GM12878 (cell line): Measurements from ENCODE around the gene FARS2. TPM values are rescaled to one million over a fixed set of nuclear protein-coding genes. Genes with fewer than 3 reads are reported as not detected.

Experiments
- ATAC-seq: fragments of 200-7000 bp; cut with Tn5 transposase; 3 replicates; pipeline ENCODE4 v1.9.1; 2020; ENCODE audit warnings: mild to moderate bottlenecking, moderate library complexity
- BruUV-seq: library from RNA; stranded (reverse); fragments of 400-500 nt; replicated peaks from 2 replicates; lab custom pipeline; 2021; lab: Mats Ljungman, UMichigan
- CTCF ChIA-PET: fragments of 300-600 bp; sonication (Branson Sonifier 250); formaldehyde crosslinking; extraction: SDS; loops from one replicate; lab custom pipeline; 2021; ENCODE audit warnings: inconsistent platforms; lab: Yijun Ruan, JAX
- POLR2A ChIA-PET: fragments of 350-600 bp; formaldehyde crosslinking; extraction: SDS; loops from one replicate; lab custom pipeline; 2021; ENCODE audit warnings: inconsistent platforms; lab: Charles Lee
- RAD21 ChIA-PET: fragments of 300-600 bp; sonication (Branson Sonifier 250); formaldehyde crosslinking; loops from one replicate; lab custom pipeline; 2023; ENCODE audit warnings: antibody characterized with exemption; ENCODE audit not compliant: unreplicated experiment; lab: Charles Lee
- SMC1A ChIA-PET: fragments of 300-600 bp; sonication (Branson Sonifier 250); formaldehyde crosslinking; loops from one replicate; lab custom pipeline; 2023; ENCODE audit not compliant: unreplicated experiment, uncharacterized antibody; lab: Charles Lee
- DNase-seq: peaks from one replicate; pipeline ENCODE4 v3.0.0-alpha.2; 2011; ENCODE audit warnings: low read depth, low spot score
- FAIRE-seq: peaks from 3 replicates; lab custom pipeline; 2011; peaks lifted over from hg19 to GRCh38; lab: Jason Lieb, UNC
- H2AFZ ChIP-seq: 2 replicates; pipeline ENCODE4 v1.6.0; 2011; ENCODE audit warnings: low read depth, low read length, control low read depth; ENCODE audit not compliant: control insufficient read depth
- H3K27ac ChIP-seq: 2 replicates; pipeline ENCODE4 v1.5.1; 2011; ENCODE audit warnings: control low read depth; ENCODE audit not compliant: control insufficient read depth, insufficient read depth
- H3K27me3 ChIP-seq, 2 experiments: replicated peaks in 1 of 2; 2 replicates each; pipeline versions ENCODE4 v1.6.0 to v1.6.1; 2011; ENCODE audit warnings: low read length in 1 of 2; ENCODE audit not compliant: control insufficient read depth in 2 of 2, insufficient read depth in 2 of 2
- H3K36me3 ChIP-seq, 2 experiments: 2 replicates each; pipeline ENCODE4 v1.5.1; 2011; ENCODE audit warnings: low read length in 1 of 2; ENCODE audit not compliant: control insufficient read depth in 2 of 2, insufficient read depth in 2 of 2
- H3K4me1 ChIP-seq: 2 replicates; pipeline ENCODE4 v1.6.1; 2011; ENCODE audit warnings: mild to moderate bottlenecking, low read length, moderate library complexity, mixed read lengths; ENCODE audit not compliant: control insufficient read depth, insufficient read depth
- H3K4me2 ChIP-seq: 2 replicates; pipeline ENCODE4 v1.6.0; 2011; ENCODE audit warnings: control low read depth; ENCODE audit not compliant: control insufficient read depth, insufficient read depth
- H3K4me3 ChIP-seq: fragments of 200-600 bp; sonication (generic); 2 replicates; pipeline ENCODE4 v1.5.1; 2016
- H3K79me2 ChIP-seq: 2 replicates; pipeline ENCODE4 v1.6.0; 2011; ENCODE audit warnings: low read length; ENCODE audit not compliant: control insufficient read depth, insufficient read depth
- H3K9ac ChIP-seq: 2 replicates; pipeline ENCODE4 v1.8.0; 2011; ENCODE audit warnings: low read length, control low read depth, mixed read lengths; ENCODE audit not compliant: control insufficient read depth, insufficient read depth
- H3K9me3 ChIP-seq: replicated peaks from 3 replicates; pipeline ENCODE4 v1.5.1; 2011; ENCODE audit warnings: mild to moderate bottlenecking, low read length; ENCODE audit not compliant: control insufficient read depth, insufficient read depth
- H4K20me1 ChIP-seq: 2 replicates; pipeline ENCODE4 v1.6.0; 2011; ENCODE audit not compliant: control insufficient read depth, insufficient read depth
- BHLHE40 ChIP-seq, 2 experiments: fragments of 450-650 bp in 1 of 2; IDR thresholded peaks; 2 replicates each; pipeline ENCODE4 v1.6.1; 2011 to 2017; ENCODE audit warnings: low read depth in 2 of 2, borderline replicate concordance in 1 of 2, improper control_type of control experiment in 1 of 2, low read length in 1 of 2, mild to moderate bottlenecking in 1 of 2
- CHD2 ChIP-seq: IDR thresholded peaks from 2 replicates; pipeline ENCODE4 v1.6.1; 2011; ENCODE audit warnings: low read depth, low read length, improper control_type of control experiment, borderline replicate concordance
- ELK1 ChIP-seq: IDR thresholded peaks from 2 replicates; pipeline ENCODE4 v1.6.1; 2012; ENCODE audit warnings: low read depth, low read length, improper control_type of control experiment
- FOXM1 ChIP-seq: IDR thresholded peaks from 2 replicates; pipeline ENCODE4 v1.6.1; 2012; ENCODE audit warnings: low read depth, mild to moderate bottlenecking, inconsistent platforms, low read length, moderate library complexity
- JUNB ChIP-seq: IDR thresholded peaks from 2 replicates; pipeline ENCODE4 v1.6.1; 2016; ENCODE audit warnings: antibody characterized with exemption, mild to moderate bottlenecking
- MEF2A ChIP-seq: IDR thresholded peaks from 2 replicates; pipeline ENCODE4 v1.6.1; 2011; ENCODE audit warnings: low read depth, mild to moderate bottlenecking, low read length, moderate library complexity; ENCODE audit not compliant: insufficient read depth
- MEF2B ChIP-seq: fragments of 450-650 bp; IDR thresholded peaks from 2 replicates; pipeline ENCODE4 v1.6.1; 2018; ENCODE audit warnings: mild to moderate bottlenecking, moderate library complexity; ENCODE audit not compliant: partially characterized antibody, poor library complexity, severe bottlenecking
- NFIC ChIP-seq: IDR thresholded peaks from 2 replicates; pipeline ENCODE4 v1.6.1; 2012; ENCODE audit warnings: low read depth, mild to moderate bottlenecking, inconsistent platforms, low read length, moderate library complexity
- PAX5 ChIP-seq: IDR thresholded peaks from 2 replicates; pipeline ENCODE4 v1.6.1; 2011; ENCODE audit warnings: low read depth, low read length, borderline replicate concordance
- RUNX3 ChIP-seq: IDR thresholded peaks from 2 replicates; pipeline ENCODE4 v1.6.1; 2012; ENCODE audit warnings: low read length, inconsistent platforms
- ZNF24 ChIP-seq: fragments of 450-650 bp; IDR thresholded peaks from 2 replicates; pipeline ENCODE4 v1.6.1; 2017; ENCODE audit warnings: antibody characterized with exemption, mild to moderate bottlenecking
- WGBS: methylation state at CpG from one replicate; pipeline ENCODE4 v1.1.6; 2016; ENCODE audit warnings: low lambda C conversion rate; ENCODE audit not compliant: insufficient replicate concordance, insufficient coverage; ENCODE audit errors: missing lambda C conversion rate; 5-methylcytosine and 5-hydroxymethylcytosine counted together
- in situ Hi-C: fragments of 300-500 bp; cut with MboI; formaldehyde crosslinking; loops from 9 replicates; pipeline ENCODE4 v1.14.3; 2018; ENCODE audit warnings: mixed read lengths
- intact Hi-C: fragments of 100-400 bp; cut with micrococcal nuclease; formaldehyde crosslinking; loops from one replicate; pipeline ENCODE4 v1.14.2; 2022; ENCODE audit not compliant: unreplicated experiment
- polyA plus RNA-seq, 11 experiments: library from polyadenylated mRNA; depleted of rRNA in 4 of 11; unstranded in 6 of 11; stranded (reverse) in 5 of 11; fragments of >200 nt; fragmentation: Nextera tagmentation in 4 of 11; fragmentation: Illumina TruSeq in 1 of 11; extraction: Ambion mirVana in 4 of 11; extraction: Trizol in 1 of 11; gene quantifications; 1 replicate in 1 of 11; 2 replicates in 10 of 11; pipeline versions ENCODE4 v1.2.1 to v1.2.3, GENCODE V29; 2011 to 2016; ENCODE audit warnings: inconsistent platforms in 2 of 11, missing spikeins in 2 of 11, low read depth in 1 of 11
- total RNA-seq, 4 experiments: library from RNA; depleted of rRNA in 3 of 4; stranded (reverse); fragments of >200 nt in 3 of 4; fragmentation: Illumina TruSeq in 1 of 4; extraction: Trizol in 1 of 4; gene quantifications; 2 replicates each; pipeline versions ENCODE4 v1.2.1 to v1.2.3, GENCODE V29; 2013 to 2021
- TF ChIP-seq, protein P1 (sequence below): fragments of 450-650 bp; IDR thresholded peaks from 2 replicates; pipeline ENCODE4 v1.6.1; 2017; ENCODE audit warnings: low read depth, mild to moderate bottlenecking, moderate library complexity

Gene FARS2
- total and polyA plus RNA-seq, 10 of the 15 experiments (the other 5 are each of a cell fraction or from before 2014, with no cell fraction given): 16.8 to 46.7 (median 25.6) TPM

GRCh38 chr6:5513408-5513807, 252.1 kb downstream of the FARS2 start:
- H2AFZ ChIP-seq: no peak overlapping the region
- no peaks in the 10 kb centered on the region for H3K9me3 ChIP-seq
- H3K36me3 ChIP-seq: no peaks in the 10 kb centered on the region
- H3K4me2 ChIP-seq: no peak overlapping the region
- ChIA-PET RAD21 (no interaction called here), POLR2A (no interaction called here), CTCF (no interaction called here), SMC1A (no interaction called here)
- ATAC-seq (no peak), FAIRE-seq (no peak), DNase-seq (no peak)
- no peak overlapping the region for H3K4me3 ChIP-seq
- TF ChIP-seq BHLHE40 (IDR thresholded peaks at IDR 0.05; ENCODE audit: borderline replicate concordance in 1 of 2, low read depth in 2 of 2, low read length in 1 of 2): no peak
- H3K79me2 ChIP-seq: peaks cover 1% of the 10 kb centered on the region; the same call in 1 of the 2 replicates
- in situ Hi-C loops (no loop called here), intact Hi-C loops (no loop called here)
- no peak overlapping the region for H3K27ac ChIP-seq
- peaks cover 26% of the 10 kb centered on the region for H3K4me1 ChIP-seq
- H4K20me1 ChIP-seq: no peaks in the 10 kb centered on the region
- no TSS peak for BruUV-seq
- 90% methylated on average over 6 of the region's 6 CpGs for WGBS
- H3K27me3 ChIP-seq: no peaks in the 10 kb centered on the region
- H3K9ac ChIP-seq: no peak overlapping the region

- in situ Hi-C loops (no loop called here), intact Hi-C loops (no loop called here)
- Histone ChIP-seq H4K20me1 (no peaks in the 10 kb centered on the region), H2AFZ (no peak overlapping the region; the same call in 1 of the 2 replicates), H3K4me3 (peak overlapping the region; percentile 30; the same call in 1 of the 2 replicates), H3K9ac (no peak overlapping the region; the same call in 1 of the 2 replicates), H3K4me1 (peaks cover 31% of the 10 kb centered on the region), H3K4me2 (peak overlapping the region; percentile 74; the same call in 1 of the 2 replicates), H3K27ac (peak overlapping the region; percentile 47), H3K9me3 (no peaks in the 10 kb centered on the region), H3K36me3 (no peaks in the 10 kb centered on the region), H3K79me2 (peaks cover 1% of the 10 kb centered on the region; the same call in 1 of the 2 replicates), H3K27me3 (no peaks in the 10 kb centered on the region)
- no TSS peak for BruUV-seq
- CTCF ChIA-PET: interaction anchor here (0.6 to 1.6 kb wide), 2 partner anchors 21 to 43 kb away, joined by 3 read pairs; no protein-coding TSS in a partner anchor
- RAD21 ChIA-PET: interaction anchor here (1.5 kb wide), 1 partner anchor 167 kb away, joined by 3 read pairs; no protein-coding TSS in a partner anchor
- FAIRE-seq (no peak), DNase-seq (no peak), ATAC-seq (peak; percentile 36)
- SMC1A ChIA-PET: interaction anchor here (1.6 to 9.1 kb wide), 4 partner anchors 7 to 52 kb away, joined by 5 to 101 read pairs (median 8); no protein-coding TSS in a partner anchor
- POLR2A ChIA-PET: interaction anchor here (0.7 kb wide), 1 partner anchor 31 kb away, joined by 3 read pairs; no protein-coding TSS in a partner anchor
- TF ChIP-seq, protein P1, sequence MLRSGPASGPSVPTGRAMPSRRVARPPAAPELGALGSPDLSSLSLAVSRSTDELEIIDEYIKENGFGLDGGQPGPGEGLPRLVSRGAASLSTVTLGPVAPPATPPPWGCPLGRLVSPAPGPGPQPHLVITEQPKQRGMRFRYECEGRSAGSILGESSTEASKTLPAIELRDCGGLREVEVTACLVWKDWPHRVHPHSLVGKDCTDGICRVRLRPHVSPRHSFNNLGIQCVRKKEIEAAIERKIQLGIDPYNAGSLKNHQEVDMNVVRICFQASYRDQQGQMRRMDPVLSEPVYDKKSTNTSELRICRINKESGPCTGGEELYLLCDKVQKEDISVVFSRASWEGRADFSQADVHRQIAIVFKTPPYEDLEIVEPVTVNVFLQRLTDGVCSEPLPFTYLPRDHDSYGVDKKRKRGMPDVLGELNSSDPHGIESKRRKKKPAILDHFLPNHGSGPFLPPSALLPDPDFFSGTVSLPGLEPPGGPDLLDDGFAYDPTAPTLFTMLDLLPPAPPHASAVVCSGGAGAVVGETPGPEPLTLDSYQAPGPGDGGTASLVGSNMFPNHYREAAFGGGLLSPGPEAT: 0 out of 2 replicates have a peak, but pooled peaks have one; percentile 11
- TF ChIP-seq RUNX3: peak; percentile 48
- peak; percentile 79; the same call in 1 of the 2 replicates for TF ChIP-seq MEF2A
- TF ChIP-seq ELK1: no peak
- TF ChIP-seq ZNF24: no peak
- no peak for TF ChIP-seq CHD2
- TF ChIP-seq NFIC: peak; percentile 30; the same call in 1 of the 2 replicates
- no peak for TF ChIP-seq PAX5
- peak; percentile 18 for TF ChIP-seq MEF2B
- TF ChIP-seq FOXM1: no peak
- peak; percentile 35; the same call in 1 of the 2 replicates for TF ChIP-seq JUNB
These were observed 253.0 kb downstream of the FARS2 start for GRCh38 chr6:5514353-5514752.
